ENCODE results near the gene C2orf68.
"Not testable (repeated sequence)": the region's sequence is repeated elsewhere in the genome, so short reads cannot be mapped to it uniquely, and the experiment has no call there.

The C2orf68 gene

DNA sequence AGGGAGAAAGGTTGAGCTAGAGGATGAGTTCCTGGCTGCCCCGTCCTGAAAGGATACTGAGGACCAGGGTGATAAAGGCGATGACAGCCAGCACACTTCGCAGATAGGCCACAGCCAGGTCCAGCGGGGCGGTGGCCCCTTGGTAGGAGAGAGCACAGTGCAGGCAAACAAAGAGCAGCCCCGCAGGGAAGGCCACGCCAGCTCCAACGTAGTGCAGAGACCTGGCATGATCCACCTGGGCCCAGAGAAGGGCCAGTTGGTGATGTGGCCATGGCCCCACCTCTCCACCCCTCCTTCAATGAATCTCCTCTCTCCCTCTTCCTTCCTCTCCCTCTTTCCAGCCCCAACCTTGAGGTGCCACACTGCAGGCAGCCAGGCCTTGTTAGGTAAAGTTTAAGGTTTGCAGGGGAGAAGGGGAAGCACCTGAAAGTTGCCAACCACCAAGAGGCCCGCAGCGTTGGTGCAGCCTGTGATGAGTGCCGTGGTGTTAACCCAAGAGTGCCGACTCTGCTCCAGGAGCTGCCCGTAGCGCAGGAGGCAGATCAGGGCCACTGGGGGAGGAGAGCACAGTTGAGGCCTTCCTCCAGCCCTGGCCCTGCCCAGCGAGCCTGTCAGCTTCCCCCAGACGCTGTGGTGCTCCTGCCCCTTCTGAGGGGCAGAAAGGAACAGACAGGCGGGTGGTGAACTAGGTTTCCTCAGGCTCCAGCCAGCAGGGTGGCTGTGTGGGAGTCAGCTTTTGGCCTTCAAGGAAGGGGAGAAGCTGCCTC, 12.2 kb downstream of the C2orf68 start:
- no peak for DNase-seq (ENCODE audit: low read depth in 2 of 3, low spot score in 2 of 3)

DNA sequence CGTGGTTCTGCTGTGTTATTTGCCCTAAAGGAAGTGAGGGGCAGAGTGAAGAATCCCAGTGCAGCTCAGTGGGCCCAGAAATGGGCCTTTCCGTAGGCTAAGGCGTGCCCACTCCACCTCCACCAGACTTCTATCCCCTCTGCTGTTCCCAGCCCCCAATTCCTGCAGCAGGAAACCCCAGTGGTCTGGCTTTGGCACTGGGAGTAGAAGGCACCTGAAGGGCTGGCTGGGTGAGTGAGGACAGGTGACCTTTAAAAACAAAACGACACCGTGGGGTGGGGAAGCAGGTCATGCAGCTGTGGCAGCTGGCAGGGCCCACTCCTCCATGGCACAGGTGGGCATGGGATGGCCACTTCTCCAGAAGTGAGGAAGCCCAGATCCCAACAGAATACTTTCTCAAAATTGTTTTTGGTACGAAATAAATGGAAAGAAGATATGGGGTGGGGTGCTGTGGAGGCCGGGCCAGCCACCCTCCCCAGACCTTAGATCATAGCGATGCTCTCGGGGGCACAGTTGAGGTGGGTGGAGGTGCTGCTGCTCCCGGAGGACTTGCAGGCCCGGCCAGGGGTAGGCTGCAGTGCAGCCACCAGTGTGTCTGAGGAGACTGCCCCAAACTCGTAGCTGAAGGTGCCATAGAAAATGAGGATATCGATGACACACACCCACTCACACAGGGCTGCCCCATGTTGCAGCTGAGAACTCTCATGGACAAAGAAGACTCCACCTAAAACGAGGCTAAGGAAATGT, 13.1 kb downstream of the C2orf68 start:
- DNase-seq (ENCODE audit: low read depth in 2 of 3, low spot score in 2 of 3) = no peak

DNA sequence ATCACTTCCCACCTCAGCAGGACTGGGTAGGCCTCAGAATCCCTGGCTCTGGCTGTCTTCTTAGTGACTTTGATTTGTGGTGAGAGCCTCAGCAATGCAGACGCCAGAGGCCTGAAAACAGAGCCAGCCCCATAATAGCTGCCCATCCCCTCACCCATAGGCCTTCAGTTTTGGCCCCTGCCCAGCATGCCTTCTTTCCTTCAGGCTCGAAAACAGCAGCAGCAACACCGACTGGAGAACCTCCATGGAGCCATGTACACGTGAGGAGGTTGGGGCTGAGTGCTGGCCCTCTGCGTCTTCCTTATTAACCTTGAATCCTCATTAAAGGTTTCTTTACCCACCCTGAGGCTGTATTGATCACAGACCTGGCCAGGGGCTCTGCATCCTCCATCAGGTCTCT, 14.6 kb downstream of the C2orf68 start:
- no peak for DNase-seq (ENCODE audit: low read depth in 2 of 3, low spot score in 2 of 3)

DNA sequence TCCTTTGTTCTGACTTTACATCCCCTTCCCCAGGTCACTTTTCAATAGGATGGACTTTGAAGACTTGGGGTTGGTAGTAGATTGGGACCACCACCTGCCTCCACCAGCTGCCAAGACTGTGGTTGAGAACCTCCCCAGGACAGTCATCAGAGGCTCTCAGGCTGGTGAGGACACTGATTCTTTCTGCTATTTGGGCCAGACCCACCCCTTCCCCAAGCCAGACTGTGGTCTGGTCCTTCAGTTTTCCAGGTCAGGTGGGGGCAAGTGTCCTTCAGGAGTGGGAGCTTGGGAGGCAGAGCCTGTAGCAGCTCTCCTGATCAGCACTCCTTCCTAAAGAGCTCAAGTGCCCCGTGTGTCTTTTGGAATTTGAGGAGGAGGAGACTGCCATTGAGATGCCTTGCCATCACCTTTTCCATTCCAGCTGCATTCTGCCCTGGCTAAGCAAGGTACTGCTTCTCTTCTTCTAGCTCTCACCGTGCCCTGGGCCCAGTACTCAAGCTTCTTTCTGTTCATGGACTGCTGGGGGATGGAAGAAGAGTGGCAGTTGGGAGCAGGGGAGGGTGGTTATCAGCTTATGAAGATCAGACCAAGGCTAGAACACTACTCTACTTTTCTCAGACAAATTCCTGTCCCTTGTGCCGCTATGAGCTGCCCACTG, 15.3 kb downstream of the C2orf68 start:
- no peak for DNase-seq (ENCODE audit: low read depth in 2 of 3, low spot score in 2 of 3)

DNA sequence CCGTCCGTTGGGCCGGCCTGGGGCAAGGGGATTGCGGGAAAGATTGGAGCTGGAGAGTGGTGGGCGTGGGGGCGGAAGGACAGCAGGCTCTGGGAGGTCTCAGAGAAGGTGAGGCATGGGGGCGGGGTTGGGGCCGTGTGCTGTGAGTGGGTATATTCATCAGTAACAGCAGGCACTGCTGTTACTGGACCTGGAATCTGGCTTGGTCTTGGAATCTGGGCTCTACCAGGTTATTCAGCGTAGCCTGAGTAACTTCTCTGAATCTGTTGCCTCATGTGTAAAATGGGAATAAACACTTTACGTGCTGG, 15.9 kb downstream of the C2orf68 start:
- no peak for DNase-seq (ENCODE audit: low read depth in 2 of 3, low spot score in 2 of 3)

DNA sequence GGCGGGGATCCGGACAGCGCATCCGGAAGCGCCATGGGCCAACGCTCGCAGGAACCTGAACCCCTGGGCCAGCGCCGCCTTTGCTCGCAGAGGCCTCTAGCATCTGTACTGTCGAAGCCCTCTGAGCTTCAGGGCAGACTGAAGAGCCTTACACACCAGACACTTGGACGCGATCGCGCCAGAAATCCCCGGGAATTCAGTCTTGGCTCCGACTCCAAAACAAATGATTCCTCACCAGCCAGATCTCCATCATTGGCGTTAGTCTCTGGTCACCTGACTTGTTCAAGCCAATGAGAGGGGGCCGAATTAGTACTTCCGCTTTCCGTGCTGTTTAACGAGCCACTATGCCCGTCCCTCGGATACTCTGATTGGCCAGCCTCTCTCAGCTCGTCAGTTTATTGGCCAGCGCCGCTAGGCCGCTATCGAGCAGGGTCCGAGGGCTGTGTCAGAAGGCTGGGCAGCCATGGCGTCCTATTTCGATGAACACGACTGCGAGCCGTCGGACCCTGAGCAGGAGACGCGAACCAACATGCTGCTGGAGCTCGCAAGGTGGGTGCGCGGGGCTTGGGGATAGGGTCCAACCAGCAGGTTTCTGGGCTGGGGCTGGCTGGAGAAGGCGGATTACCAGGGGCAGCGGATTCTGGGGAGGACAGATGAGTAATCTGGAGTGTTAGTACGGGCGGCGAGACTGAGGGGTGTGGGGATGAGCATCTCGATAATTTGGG, 16.4 kb downstream of the C2orf68 start, which contains the start of gene RNF181:
Gene RNF181 (plus strand): TSS at position 445 of the 725 bp plus-strand sequence. CDS start 19 bp downstream, at position 464.
- DNase-seq (ENCODE audit: low read depth in 2 of 3, low spot score in 2 of 3) = peak; percentile 66 to 76 (median 72)

DNA sequence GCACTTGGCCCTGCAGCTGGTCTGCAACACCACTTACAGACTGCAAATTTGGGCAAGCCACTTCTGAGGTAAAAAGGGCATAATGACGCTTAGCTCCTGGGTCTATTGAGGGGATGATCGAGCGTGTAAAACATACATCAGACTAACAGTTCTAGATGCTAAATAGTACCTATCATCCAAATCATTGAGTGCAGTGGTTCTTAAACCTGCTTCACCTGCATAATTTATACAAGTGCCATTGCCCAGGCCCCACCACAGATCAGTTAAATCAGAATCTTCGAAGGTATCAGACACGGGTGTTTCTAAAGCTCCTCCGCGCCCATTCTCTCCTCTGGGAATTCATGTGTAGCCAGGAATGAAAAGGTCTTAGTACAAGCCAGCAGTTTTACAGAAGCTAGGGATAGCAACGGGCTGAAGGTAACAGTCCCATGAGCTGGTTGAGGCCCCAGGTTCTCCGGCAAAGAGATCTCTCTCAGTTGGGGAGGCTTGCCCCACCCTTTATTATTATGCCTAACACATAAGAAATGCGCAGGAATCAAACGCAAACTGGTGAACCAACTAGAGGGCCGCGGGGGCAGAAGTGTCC, 17.1 kb downstream of the C2orf68 start:
- no peak for DNase-seq (ENCODE audit: low read depth in 2 of 3, low spot score in 2 of 3)

DNA sequence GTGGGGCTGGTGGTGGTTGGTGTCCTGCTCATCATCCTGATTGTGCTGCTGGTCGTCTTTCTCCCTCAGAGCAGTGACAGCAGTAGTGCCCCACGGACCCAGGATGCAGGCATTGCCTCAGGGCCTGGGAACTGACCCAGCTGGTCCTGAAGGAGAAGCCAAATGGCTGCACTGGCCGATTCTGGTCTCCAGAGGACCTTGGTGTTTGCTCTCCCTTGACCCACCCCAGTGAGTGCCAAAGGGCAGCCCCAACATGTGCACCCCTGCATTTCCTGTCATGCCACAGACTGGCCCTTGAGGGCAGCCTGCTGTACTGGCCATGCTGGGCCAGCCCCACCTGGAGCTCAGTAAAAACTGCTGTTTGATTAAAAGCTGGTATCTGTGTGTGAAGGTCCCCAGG, 18.8 kb downstream of the C2orf68 start:
- DNase-seq (ENCODE audit: low read depth in 2 of 3, low spot score in 2 of 3) = no peak

DNA sequence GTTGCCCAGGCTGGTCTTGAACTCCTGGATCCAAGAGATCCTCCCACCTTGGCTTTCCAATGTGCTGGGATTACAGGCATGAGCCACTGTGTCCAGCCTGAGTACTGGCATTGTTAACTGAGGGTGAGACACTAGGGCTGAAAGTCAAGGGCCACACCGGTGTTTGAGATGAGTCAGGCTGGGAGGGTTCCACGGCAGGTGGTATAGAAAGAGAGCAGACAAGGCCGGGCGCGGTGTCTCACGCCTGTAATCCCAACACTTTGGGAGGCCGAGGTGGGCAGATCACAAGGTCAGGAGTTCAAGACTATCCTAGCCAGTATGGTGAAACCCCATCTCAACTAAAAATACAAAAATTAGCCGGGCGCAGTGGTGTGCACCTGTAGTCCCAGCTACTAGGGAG, 19.6 kb downstream of the C2orf68 start:
- not testable (repeated sequence) for DNase-seq (ENCODE audit: low read depth in 2 of 3, low spot score in 2 of 3)

DNA sequence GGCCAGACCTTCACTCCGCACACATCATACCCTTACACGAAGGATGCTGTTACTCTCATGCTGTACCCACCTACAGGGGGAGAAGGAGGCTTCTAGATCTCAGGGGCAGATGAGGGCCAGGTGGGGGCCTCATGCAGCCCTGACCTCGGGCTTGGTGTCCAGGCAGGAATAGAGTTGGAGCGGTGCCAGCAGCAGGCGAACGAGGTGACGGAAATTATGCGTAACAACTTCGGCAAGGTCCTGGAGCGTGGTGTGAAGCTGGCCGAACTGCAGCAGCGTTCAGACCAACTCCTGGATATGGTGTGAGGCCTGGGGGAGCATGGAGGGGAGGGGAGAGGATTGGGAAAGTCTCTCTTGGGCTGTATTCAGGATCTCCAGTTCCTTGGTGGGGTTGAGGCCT, 20.3 kb downstream of the C2orf68 start:
- DNase-seq (ENCODE audit: low read depth in 2 of 3, low spot score in 2 of 3) = no peak

DNA sequence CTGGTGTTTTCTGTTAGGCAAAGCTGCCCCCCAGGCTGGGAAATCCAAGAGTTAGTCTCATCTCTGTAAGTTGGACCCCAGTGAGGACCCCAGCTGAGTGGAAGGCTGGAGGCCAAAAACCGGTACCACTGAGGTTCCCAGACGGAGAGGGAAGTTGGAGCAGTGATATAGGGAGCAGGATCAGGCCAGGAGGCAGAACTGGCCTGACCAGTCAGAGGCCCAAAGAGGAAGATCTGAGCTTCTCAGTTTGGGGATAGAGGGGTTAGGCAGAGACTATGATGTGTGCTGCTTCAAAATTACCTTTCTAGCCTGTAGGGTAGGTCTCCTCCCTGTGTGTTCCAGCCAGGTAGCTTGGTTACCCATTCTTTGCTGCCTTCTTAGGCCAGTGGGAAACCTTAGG, 20.9 kb downstream of the C2orf68 start:
- DNase-seq (ENCODE audit: low read depth in 2 of 3, low spot score in 2 of 3) = no peak

DNA sequence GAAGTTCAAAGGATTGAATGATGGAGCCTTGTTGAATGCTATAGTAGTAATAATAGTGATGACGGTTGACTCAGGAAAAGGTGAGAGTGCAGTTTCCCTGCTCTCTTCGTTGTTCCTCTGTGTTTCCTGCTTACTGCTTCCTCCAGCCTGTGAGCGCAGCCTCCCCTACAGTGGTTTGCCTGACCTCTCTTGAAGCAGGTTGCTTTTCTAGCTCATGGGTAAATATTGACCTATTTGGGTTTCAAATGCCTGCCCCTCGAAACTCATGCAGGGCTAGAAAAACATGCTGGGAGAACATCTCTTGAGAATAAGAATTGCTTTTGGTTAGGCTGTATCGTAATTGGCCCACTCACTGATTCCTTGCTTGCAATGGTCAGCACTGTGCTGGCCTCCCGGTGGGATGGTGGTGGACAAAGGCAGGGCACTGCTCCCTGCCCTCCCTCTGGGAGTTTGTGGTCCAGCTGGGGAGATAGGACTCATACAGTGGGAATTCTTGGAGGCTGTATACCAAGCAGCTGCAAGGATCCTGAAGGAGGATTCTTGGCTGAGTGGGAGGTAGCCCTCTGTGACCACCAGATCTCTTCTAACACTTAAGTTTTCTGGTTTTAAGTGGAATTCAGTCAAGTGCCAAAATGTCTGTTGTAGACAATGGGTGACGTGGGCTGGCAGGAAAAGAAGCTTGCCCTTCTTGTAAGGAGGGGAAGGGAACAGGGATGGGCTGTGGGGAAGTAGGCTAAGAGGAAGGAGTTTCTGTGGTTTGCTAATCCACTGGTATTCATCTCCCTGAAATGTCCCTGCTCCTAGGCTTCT, 21.7 kb downstream of the C2orf68 start:
- no peak for DNase-seq (ENCODE audit: low read depth in 2 of 3, low spot score in 2 of 3)

DNA sequence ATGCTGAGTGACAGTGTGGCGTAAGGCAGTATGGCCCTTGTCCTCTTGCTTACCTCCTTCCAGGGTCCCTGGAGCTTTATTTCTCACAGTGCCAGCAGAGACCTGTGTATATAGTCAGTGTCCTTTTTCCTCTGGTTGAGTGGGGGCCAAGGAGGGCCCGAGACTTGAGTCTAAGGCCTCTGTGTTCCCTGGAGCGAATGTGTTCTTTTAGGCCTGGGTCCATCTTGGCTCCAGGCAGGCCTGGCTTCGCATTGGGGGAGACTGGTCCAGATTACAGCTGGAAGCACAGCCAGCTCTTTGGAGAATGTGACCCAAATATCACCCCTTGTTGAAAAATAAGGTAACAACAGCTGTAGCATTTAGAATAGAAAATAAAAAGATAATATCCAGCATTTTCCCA, 22.7 kb downstream of the C2orf68 start:
- DNase-seq (ENCODE audit: low read depth in 2 of 3, low spot score in 2 of 3) = no peak

DNA sequence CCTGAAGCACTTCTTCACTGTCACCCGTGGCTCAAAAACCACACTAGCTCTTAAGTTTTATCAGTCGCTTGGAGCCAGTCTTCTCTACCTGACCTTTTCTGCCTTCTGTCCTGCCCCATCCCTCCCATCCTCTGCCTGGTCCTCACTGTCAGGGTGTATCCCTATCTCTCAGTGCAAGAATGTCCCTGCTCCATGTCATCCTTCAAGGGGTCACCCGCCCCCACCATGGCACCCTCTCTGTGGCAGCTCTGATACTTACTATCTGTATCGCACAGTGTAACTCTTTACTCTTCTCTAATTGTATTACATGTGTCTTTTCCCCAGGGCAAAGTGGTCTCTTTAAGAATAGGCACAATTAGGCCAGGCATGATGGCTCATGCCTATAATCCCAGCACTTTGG, 23.2 kb downstream of the C2orf68 start:
- no peak for DNase-seq (ENCODE audit: low read depth in 2 of 3, low spot score in 2 of 3)

DNA sequence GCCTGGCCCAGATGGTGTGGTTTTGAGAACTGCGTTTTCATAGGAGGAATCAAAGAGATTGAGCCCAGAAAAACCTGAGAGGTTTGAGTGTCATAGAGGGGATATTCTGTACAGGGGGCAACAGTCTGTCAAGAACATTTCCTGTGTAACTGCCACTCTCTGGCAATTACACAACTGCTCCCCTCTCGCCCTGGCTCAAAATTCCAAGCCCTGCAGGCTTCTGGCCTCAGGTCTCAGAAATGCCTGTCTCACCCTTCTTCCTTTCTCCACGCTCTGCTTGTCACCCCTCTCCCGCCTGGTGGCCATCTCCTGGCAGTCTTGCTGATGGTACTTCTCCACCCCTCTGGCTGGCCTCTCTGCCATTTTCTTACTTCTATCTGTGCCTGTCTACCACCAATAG, 23.6 kb downstream of the C2orf68 start:
- no peak for DNase-seq (ENCODE audit: low read depth in 2 of 3, low spot score in 2 of 3)

DNA sequence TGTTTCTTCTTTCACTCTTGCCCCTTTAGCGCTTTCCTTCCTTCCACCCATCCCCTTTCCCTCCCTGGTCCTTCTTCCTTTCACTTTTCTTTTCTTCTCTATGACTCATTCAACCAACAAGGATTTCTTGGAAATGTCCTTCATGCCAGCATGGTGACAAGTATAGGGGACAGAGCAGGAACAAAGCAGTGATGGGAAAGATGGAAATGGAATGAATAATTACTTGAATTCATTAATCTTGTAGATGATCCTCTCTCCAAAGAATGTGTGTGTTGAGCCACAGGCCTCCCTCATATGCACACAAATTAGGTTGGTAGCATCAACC, 26.1 kb downstream of the C2orf68 start:
- no peak for DNase-seq (ENCODE audit: low read depth in 2 of 3, low spot score in 2 of 3)

DNA sequence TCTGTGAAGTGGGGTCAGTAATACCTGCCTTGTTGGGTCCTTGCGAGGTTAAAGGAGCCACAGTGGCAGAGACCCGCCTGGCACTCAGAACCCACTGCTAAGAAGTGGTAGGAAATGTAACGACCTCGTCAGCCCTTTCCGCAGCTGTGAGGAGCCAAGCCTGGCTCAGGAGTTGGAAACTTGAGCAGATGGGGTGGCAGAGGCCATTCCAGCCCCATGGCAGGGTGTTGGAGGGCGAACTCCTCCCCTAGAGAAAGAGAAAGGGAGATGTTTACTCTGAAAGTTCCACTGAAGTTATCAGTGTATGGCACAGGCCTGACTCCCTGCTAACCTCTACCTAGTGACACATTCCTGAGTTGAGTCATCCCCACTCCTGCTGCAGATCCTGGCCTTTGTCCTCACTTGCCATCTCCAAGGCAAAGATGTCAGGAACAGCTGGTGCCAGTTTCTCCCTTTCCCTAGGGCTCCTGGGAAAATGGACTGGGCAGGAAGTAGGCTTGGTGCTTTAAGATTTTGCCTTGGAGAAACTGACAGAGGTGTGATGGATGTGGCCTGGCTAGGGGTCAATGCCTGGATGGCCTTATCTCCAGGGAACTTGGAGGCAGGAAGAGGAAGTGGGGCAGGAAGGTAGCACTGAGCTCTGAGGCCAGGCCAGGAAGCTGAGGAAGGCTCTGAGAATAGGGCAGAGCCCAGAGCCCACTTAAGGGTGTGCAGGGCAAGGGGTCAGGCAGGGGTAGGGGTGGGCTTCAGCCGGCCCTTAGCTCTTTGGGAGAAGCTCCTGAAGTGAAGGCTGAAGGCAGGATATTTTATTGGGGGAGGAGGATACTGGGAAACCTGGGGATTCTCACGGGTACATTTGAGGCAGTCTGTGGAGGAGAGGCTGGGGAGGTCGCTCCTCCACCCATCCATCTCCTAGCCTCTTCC, 26.7 kb downstream of the C2orf68 start:
- no peak for DNase-seq (ENCODE audit: low read depth in 2 of 3, low spot score in 2 of 3)

DNA sequence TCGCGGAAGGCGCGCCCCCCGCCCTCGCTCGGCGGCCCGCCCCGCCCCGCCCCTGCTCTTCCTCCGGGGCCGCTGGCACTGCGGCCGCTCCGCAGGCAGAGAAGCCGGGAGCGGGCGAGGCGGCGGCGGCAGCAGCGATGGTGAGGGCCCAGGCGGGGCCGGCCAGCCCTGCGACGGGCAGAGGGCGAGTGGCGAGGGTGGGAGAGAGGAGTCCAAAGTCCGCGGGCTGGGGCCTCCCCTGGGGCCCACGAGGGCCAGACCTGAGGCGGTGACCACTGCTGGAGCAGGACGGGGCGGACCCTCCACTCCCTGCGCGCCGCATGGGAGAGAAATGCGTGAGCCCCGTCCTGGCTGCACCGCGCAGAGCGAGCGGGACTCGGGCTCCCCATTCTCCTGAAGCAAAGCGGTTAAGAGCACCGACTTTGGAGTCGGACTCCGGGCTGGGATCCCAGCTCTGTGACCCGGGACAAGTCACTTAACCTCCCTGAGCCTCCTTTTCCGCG, 27.5 kb downstream of the C2orf68 start, which contains the start of gene VAMP5:
Gene VAMP5 (plus strand): TSS at position 78 of the 503 bp plus-strand sequence. CDS start 60 bp downstream, at position 138.
- DNase-seq (ENCODE audit: low read depth in 2 of 3, low spot score in 2 of 3) = peak in 1 of 3 experiments; percentile 27
